IPS DF 19.7 (cell line): Measurements from ENCODE around the gene DCAKD.

Source experiments
- DNase-seq: peaks from one replicate; pipeline ENCODE4 v3.0.0-alpha.2; 2013; ENCODE audit warnings: low read depth, low spot score

The DCAKD gene

DNA sequence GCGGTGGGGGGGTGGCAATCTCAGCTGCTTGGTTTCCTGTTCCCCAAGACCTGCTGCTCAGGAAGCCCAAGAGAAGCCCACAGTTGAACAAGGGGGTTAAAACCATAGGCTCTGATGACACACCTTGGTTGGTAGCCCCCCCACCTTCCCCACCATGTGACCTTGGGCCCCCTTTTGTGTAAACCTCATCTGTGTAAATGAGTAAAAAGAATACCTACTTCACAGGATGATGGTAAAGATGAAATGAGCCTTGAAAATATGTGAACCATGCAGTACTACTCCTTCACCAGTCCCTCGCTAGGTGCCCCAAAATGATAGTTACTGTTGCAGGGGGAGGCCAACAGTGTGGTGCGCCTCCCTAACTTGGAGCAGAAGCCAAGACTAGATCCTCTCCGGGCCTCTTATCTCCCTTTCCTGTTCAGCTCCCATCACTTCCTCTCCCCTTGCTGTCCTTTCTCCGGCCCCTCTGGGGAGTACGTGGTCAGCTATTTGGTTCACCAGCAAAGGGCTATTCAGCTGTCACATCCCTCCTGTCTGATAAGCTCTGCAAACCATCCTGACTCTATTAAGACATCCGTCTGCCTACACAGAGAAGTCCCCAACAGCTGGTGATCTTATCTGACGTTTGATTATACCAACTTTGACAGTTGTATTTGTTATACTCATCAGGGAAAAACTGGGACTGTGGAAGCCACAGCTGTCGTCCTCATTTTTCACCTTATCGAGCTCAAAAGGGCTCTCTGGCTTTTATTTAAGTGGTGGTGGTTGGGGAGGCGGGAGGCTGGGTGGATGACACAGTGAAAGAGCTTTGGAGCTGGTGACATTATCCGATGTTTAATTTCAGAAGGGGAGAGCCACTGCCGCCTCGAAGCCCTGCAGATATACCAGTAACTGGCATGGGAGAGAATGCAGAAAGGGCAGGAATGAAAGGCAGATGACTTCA lies 19.9 kb downstream of the DCAKD start:
- no peak for DNase-seq

DNA sequence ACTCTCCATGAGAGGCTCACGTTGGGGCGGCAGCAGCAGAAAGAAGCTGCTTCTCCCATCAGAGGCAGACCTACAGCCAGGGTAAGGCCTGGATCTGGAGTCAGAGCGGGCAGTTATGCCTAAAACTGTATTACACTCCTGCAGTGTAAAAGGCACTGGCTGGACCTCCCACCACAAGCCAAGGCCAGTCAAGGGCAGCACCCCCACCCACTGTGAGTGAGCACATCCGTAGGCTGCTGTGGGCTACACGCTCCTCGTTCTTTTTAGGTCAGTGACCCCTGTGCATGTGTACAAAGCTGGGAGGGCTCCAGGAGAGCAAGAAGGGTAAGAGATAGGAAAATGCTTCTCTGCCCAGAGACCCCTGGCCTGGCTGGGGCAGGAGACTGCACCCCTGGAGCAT lies 20.7 kb downstream of the DCAKD start:
- DNase-seq: no peak

DNA sequence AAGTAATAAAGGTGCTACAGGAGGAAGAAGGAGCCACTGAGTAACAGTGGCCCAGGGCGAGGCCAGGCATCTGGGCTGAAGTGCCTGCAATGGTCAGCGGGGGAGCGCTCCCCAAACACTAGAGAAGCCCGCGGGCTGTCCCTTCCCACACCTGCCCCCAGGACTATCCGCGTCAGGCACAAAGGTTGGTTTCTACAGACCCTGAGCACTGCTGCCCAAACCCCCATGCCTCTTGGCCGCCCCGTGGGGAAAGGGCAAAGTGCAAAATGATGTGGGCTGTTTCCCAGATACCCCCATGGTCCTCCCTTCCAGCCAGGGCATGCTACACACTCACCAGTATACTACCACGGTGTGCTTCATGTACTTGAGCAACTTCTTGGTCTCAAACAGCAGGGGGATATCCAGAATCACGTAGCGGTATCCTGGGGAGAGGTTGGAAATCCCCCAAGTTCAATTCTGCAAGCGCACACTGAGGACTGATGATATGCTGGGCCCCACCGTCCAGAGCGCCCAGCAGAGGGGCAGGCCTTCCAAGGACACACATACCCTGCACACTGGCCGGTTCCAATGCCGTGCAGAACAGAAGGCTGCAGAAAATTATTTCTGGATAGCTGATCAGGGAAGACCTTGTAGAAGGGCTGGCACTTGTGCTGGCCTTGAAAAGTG lies 21.5 kb downstream of the DCAKD start:
- DNase-seq: no peak

DNA sequence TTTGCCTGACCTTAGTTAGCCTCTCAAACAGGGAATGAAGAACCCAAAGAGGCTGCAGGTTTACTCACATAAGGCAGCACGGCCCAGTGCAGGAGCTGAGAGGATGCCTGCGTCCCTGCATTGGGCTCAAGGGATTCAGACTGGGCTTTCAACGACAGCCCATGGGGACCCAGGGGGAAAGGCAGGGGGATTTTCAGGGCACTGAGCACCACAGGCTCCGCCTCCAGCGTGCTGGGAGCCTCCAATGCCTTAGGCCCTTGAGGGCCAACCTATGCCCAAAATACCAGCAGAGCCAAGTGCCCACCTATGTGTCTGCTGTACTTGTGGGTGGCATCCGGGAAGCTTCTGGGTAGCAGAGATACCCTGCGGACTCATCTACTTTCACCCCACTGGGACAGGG lies 22.3 kb downstream of the DCAKD start:
- DNase-seq: no peak

DNA sequence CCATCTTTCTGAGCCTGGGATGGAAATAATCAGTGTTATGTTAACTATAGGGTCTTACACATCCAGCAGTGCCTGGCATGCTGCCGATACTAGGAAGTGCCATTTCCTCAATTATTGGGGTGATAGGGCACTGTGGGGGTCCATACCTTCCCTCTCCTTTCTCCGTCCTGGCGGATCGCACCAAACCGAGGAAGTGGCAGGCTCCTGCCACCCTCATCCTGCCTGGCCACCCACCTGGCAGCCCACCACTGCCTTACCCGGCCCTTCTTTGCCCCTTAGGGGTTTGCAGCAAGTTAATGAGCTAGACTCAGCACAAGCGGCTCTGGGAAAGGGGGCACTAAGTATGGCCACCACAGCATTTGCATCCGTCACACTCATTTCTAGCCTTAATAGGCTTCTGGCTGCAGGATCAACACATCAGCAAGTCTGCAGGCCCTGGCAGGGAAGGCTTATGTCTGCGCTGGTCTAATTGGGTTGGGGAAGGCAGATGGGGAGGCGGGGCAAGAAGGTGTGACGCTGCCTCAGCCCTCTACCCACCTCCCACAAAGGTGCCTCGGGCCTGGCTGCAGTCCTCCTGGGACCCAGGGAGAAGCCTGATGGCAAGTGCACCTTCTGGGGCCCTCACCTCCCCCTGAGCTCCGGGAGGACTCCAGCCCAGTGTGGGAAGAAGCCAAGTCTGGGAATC lies 28.6 kb downstream of the DCAKD start:
- DNase-seq: no peak

DNA sequence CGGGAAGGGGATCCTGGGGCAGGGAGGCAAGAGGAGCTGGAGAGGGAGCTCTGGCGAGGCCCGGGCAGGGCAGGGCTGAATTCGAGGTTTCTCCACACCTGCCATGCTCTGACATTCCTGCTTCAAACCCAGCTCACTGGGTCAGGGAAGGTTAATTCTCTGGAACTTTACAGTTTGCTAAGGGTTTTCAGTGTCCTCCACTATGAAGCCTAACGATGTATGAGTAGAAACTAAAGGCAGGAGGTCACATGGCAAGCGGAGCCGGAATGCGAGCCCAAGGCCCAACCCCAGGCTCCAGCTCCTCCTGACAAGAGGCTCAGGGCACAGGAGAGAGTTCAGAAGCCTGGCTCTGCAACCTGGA lies 29.2 kb downstream of the DCAKD start:
- DNase-seq: no peak

DNA sequence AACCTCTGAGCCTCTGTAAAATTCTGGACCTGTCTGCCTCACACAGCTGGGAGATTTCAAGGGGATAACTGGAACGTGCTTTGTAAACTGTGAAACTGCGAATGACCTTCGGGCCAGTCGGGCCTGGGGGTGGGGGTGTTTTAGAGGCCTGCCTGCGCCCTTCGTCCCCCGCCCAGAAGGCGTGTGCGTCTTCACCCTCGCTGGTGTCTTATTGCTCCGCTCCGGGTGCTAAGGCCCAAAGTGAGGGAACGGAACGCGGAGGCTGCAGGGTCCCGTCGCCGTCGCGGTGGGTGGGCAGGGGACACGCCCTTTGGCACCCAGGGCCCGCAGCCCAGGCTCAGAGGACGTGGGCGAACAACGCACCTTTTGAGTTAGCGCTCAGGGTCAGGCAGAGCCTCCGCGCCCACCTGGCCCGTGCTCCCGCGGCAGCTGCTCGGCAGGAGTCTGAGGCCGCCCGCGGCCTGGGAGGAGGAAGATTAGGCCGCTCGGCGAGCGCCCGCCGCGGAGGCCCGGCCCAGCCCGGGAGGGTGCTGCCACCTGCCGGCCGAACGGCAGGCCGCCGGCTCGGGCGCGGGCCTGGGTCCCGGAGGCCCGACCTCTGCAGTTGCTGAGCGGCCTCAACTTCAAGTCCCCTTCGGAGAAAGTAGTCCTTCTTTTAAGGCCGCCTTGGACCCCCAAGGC lies 29.7 kb downstream of the DCAKD start:
- DNase-seq: no peak

DNA sequence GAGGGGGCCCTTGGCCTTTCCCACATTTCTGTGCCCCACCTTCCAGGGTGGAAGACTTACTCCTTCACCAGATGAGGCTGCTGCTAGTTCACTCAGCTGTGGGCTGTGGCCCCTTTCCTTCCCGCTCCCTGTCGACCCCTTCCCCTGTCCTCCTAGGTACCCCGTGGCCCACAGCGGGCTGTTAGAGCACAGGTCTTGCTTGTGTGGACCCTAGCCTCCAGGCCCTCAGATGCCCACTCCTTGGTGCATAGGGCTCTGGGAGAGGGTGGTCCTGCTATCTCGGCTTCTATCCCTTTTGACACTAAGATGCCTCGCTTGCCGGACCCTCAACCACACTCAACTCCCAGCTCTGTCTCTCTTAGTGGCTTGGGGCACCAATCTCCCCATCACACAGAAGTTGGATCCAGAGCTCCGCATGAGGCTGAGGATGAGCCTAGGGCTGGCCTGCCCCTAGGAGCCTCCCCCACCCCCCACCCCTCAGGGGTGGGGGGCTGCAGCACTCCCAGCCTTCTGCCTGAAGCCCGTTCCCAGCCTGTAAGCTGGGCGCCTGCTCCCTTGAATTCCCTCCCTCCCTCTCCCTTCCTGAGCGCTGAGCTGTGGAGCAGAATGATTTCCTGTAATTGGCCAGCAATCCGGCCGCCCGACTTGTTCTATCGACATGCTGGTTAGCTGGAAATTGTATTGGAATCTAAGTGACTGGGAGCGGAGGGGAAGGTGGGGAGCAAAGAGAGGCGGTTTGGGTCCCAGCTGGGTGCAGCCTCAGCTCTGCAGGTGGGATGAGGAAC lies 30.9 kb downstream of the DCAKD start:
- no peak for DNase-seq

DNA sequence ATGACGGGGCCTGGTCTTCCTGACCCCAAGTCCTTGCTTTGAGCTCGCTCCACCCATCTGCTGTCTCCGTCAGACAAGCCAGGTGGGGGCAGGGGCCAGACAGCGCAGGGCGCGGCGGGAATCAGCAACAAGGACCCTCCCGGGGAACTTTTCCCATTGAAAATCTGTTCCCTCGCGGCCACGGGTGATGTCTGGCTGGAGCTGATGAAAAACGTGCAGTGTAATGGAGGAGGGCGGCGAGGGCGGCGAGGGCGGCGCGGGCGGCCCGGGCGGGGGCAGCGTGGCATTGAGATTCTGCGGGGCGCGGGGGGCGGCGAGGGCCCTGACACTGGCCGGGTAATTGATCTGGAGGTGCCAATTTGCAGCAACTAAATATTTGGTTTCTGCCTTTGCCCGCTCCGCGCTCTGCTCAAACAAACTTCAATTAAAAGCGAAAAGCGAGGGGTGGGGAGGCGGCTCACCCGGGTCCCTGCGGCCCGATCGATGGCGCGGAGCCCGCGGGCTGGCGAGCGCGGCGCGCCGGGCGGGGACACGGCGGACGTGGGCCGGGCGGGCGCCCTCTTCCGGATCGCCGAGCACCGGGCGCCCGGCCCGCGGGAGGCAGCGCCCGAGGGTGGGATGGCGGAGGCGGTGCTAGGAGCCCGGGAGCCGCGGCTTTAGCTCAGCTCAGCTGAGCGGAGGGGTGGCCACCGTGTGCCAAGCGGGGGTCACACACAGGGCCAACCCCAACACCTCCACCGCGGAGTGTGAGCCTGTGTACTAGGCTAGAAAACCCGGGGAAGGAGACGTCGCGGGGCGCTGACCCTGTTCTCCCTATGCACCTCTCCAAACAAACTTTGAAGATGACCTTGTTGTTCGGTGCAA lies 32.4 kb downstream of the DCAKD start:
- no peak for DNase-seq

DNA sequence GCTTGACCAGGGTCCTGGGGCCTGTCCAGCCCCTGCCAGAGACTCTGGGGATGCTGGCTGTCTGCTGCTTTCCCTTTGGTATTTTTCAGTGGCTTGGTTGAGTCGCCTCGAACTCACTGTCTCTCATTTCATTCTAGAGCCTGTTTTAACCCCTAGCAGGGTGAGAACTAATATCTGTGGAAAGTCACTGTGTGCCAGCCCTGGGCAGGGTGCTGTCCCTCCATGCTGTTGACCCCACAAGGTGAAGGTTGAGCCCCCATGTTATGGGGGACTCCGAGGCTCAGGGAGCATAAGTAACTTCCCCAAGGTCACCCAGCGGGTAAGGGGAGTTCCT lies 33.0 kb downstream of the DCAKD start:
- DNase-seq: no peak

DNA sequence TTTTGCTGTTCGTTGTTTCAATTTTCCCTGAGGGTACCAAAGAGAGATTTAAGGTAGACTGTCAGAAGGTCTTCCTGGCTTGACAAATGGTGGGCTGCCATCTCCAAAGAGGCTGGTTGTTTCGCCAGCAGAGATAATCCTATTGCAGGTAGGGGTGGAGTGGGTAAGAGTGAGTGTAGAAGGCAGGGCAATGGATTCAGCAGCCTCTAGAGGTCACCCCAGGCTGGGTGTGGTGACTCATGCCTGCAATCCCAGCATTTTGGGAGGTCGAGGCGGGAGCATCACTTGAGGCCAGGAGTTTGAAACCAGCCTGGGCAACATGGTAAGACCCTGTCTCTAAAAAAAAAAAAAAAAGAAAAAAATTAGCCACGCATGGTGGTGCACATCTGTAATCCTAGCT lies 34.6 kb downstream of the DCAKD start:
- DNase-seq: no peak

DNA sequence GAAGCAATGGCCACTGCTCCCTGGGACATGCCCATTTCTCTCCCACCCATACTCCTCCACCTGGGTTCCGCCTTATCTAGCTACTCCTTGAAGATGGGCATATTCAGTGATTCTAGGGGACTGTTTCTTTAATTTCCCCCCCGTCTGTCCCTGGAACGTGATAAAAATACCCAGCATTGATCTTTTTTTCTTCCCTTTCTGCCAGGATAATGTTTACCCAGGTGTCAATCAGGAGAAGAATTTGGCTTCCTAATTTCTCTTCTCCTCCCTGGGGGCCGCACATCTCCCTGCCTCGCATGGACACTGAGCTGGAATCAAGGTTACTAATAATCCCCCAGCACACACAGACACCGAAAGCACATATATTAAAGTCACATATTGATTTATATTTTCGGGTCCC lies 35.2 kb downstream of the DCAKD start:
- no peak for DNase-seq

DNA sequence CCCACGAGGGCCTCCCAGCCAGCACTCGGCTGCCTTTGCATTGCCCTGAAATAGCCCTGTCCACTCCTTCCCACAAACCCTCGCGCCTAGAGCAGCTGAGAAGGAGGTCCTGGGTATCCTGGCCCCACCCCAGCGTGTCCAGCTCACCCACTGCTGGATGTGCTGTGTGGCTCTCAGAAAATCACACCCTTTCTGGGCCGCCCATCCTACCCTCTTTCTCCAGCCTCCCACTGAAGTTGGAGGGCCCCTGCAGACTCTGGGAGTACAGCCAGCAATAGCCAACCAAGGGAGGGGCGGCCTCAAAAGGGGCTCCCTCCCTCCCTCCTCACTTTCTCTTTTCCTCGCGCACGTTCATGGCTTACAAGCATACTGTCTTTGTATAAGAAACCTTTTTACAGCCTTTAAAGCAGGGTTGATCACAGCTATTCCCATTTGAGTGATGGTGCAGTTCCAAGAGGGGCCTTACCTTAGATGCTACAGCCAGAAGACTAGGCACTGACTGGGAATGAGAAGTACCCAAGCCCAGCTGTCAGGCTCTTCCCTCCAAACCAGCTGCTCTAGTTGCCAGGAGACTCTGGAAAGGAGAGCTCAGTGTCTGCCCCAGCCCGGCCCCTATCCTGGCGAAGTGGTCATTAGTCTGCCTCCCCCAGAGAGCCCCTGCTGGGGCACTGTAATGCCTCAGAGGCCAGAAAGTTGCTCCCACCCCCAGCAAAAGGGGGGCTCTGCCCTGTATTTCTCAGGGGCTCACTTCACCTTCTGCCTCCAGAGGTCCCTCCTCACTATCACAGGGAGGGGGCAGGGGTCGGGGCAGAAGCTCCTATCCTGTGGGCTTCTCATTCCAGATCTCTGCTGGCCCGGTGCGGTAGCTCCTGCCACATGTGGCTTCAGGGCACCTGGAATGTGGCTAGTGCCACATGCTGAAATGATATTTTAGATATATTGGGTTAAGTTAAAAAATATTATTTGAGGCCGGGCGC lies 38.1 kb downstream of the DCAKD start:
- DNase-seq: no peak

DNA sequence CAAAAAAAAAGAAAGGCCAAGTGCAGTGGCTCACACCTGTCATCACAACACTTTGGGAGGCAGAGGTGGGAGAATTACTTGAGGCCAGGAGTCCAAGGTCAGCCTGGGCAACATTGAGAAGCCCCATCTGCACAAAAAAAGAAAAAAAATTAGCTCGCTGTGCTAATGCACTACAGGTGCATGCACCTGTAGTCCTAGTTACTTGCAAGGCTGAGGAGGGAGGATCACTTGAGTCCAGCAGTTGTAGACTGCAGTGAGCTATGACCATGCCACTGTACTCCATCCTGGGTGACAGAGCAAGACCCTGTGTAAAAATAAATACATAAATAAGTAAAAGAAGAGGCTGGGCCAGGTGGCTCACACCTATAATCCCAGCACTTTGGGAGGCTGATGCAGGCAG lies 39.7 kb downstream of the DCAKD start:
- DNase-seq: no peak

DNA sequence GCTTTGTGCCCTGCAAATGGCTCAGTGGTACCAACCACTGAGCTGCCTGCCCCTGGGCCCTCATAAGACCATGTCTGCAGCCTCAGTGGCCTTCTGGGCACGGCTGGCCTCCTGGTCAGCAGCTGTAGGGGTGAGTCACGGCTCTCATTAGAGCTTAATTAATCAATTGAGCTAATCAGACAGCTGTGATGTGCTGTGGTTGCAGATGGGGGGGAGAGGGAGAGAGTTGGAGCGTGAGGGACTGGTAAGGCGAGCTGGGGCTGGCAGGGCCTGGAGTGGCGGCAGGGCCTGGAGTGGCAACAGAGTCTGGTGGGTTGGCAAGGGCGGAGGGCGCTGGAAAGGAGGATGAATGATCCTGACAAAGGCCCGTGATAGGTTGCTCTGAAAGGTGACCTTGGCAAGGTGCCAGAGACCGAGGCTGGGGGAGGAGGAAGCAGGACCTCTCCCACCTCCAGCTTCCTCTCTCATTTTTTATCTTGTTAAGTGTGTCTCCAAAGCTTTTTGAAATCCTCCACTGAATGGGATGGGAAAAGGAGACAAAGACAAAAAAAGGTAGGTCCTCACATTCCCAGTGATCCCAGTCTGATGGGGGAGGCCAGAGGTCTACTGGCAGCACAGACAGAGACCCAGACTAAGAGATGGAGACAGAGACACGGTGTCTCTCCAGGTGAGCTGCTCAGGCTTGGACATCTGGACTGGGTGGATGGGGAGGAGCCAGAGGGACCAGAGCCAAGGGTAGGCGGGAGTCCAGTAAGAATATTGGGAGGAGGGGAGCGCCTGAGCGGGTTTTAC lies 41.6 kb downstream of the DCAKD start:
- no peak for DNase-seq

DNA sequence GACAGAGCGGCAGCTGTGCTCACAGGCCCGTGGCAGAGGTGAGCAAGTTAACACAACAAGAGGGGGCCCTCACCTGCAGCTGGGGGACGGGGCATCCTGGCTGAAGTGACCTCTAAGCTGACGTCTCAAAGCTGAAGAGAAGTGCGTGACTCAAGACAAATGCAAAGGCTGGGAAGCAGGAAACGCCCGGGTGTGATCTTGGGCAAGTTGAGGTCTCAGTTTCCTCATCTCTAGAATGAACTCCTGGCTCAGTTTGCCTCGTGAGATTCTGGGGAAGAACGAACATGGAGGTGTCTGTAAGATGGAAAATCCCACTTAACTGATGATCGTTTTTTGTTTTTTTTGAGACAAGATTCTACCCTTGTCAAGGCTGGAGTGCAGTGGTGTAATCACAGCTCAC lies 43.2 kb downstream of the DCAKD start:
- DNase-seq: no peak

DNA sequence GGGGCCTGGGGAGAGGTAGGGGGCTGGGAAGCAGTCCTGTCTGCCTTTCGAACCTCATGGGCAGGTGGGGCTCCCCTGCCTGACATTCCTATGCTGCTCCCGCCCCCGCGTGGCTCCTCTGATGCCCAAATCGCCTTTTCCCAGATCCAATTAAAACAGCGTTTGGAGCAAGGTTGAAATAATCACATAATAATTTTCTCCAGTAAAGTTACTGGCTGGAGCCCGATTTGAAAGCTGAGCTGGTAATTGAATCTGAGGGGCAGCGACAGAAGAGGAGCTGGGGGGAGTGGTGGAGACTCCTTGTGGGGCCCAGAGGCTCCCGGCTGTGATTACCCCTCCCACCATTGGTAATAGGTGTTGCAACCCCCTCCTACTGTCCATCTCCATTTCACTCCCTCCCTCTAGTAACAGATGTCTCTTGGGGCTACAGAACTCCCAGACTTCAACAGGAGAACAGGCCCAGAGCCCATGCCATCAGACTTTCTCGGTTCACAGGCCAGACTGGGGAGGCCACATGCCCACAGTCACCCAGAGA lies 44.4 kb downstream of the DCAKD start:
- no peak for DNase-seq

DNA sequence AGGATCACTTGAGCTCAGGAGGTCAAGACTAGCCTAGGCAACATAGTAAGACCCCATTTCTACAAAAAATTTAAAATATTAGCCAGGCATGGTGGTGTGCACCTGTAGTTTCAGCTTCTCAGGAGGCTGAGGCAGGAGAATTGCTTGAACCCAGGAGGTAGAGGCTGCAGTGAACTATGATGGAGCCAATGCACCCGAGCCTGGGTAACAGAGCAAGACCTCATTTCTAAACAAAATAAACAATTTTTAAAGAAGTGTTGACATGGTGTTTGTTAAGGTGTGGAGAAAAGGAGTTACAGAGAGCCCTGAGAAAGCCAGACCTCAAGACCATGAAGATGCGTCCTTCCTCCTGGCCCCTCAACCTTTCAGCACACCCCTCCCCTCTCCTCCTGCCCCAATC lies 45.7 kb downstream of the DCAKD start:
- no peak for DNase-seq
